Germinal center (tissue), 1 donor: ENCODE data around the gene ERCC1.
"Not testable (repeated sequence)": the region's sequence is repeated elsewhere in the genome, so short reads cannot be mapped to it uniquely, and the experiment has no call there.

Experiments used
- DNase-seq: peaks from one replicate; pipeline ENCODE4 v3.0.0; 2012; ENCODE audit warnings: mixed read lengths, low spot score

ERCC1 gene

GRCh38 chr19:45429896-45430295, 6.2 kb upstream of the ERCC1 start:
- DNase-seq: not testable (repeated sequence)

- peak; percentile 11 for DNase-seq
Observed at GRCh38 chr19:45428384-45429231, 4.9 kb upstream of the ERCC1 start.

GRCh38 chr19:45424191-45425058, 708 bp upstream of the ERCC1 start:
- DNase-seq: no peak

- DNase-seq: peak; percentile 1
Observed at GRCh38 chr19:45423033-45423588, 606 bp downstream of the ERCC1 start.

- no peak for DNase-seq
Observed at GRCh38 chr19:45421947-45422498, 1.7 kb downstream of the ERCC1 start.

GRCh38 chr19:45420871-45421270, 2.8 kb downstream of the ERCC1 start:
- no peak for DNase-seq

- no peak for DNase-seq
Observed at GRCh38 chr19:45420356-45420755, 3.4 kb downstream of the ERCC1 start.

- DNase-seq: peak; percentile 2
Observed at GRCh38 chr19:45419895-45420294, 3.8 kb downstream of the ERCC1 start.

GRCh38 chr19:45419396-45419795, 4.3 kb downstream of the ERCC1 start:
- DNase-seq: peak; percentile 86

- no peak for DNase-seq
Observed at GRCh38 chr19:45418802-45419201, 4.9 kb downstream of the ERCC1 start.

GRCh38 chr19:45417151-45417550, 6.6 kb downstream of the ERCC1 start:
- no peak for DNase-seq

GRCh38 chr19:45414468-45414867, 9.2 kb downstream of the ERCC1 start:
- no peak for DNase-seq

GRCh38 chr19:45413497-45413896, 10.2 kb downstream of the ERCC1 start:
- no peak for DNase-seq

- DNase-seq: not testable (repeated sequence)
Observed at GRCh38 chr19:45410330-45410729, 13.4 kb downstream of the ERCC1 start.

GRCh38 chr19:45409557-45409920, 14.2 kb downstream of the ERCC1 start:
- no peak for DNase-seq

- no peak for DNase-seq
Observed at GRCh38 chr19:45408830-45409556, 14.7 kb downstream of the ERCC1 start.

- DNase-seq: no peak
Observed at GRCh38 chr19:45408121-45408520, 15.6 kb downstream of the ERCC1 start.

GRCh38 chr19:45407585-45407984, 16.1 kb downstream of the ERCC1 start:
- not testable (repeated sequence) for DNase-seq

GRCh38 chr19:45407091-45407375, 16.7 kb downstream of the ERCC1 start:
- no peak for DNase-seq

GRCh38 chr19:45406226-45407090, 17.3 kb downstream of the ERCC1 start, which contains the start of gene POLR1G:
Gene POLR1G (plus strand): TSS chr19:45406644. CDS start chr19:45406697, 53 bp downstream.
- DNase-seq: peak; percentile 90
